IMR-90 (cell line): ENCODE data around the gene ATXN1. TPM values are rescaled to one million over a fixed set of nuclear protein-coding genes. Genes with fewer than 3 reads are reported as not detected.

Source experiments
- ATAC-seq: fragments of 200-7000 bp; cut with Tn5 transposase; 2 replicates; pipeline ENCODE4 v1.9.1; 2020; ENCODE audit warnings: low read depth, mild to moderate bottlenecking, moderate library complexity
- BruUV-seq: library from RNA; stranded (reverse); fragments of 400-500 nt; replicated peaks from 2 replicates; lab custom pipeline; 2021; lab: Mats Ljungman, UMichigan
- CTCF ChIA-PET: fragments of 300-600 bp; formaldehyde crosslinking; extraction: SDS; loops from one replicate; lab custom pipeline; 2021; ENCODE audit warnings: antibody characterized with exemption; lab: Yijun Ruan, JAX
- POLR2A ChIA-PET: fragments of 300-600 bp; sonication (Branson Sonifier 250); formaldehyde crosslinking; loops from one replicate; lab custom pipeline; 2022; ENCODE audit warnings: antibody characterized with exemption; ENCODE audit not compliant: unreplicated experiment; lab: Charles Lee
- DNase-seq: peaks from one replicate; pipeline ENCODE4 v3.0.0; 2013
- H2AFZ ChIP-seq: replicated peaks from 2 replicates; pipeline ENCODE3; 2013; ENCODE audit warnings: low read length, mild to moderate bottlenecking; ENCODE audit not compliant: poor library complexity
- H2AK5ac ChIP-seq: 2 replicates; pipeline ENCODE4 v1.6.1; 2013; ENCODE audit warnings: low read depth, low read length, inconsistent platforms
- H2AK9ac ChIP-seq: replicated peaks from 2 replicates; pipeline ENCODE3; 2013; ENCODE audit warnings: mild to moderate bottlenecking, low read depth, low read length, moderate library complexity; ENCODE audit not compliant: poor library complexity
- H2BK120ac ChIP-seq: 2 replicates; pipeline ENCODE4 v1.6.1; 2013; ENCODE audit warnings: low read depth, low read length, inconsistent platforms
- H2BK15ac ChIP-seq: 3 replicates; pipeline ENCODE4 v1.6.1; 2013; ENCODE audit warnings: low read depth, low read length, inconsistent platforms
- H2BK20ac ChIP-seq: 2 replicates; pipeline ENCODE4 v1.6.1; 2013; ENCODE audit warnings: low read depth, mild to moderate bottlenecking, inconsistent platforms, low read length, moderate library complexity
- H2BK5ac ChIP-seq: 2 replicates; pipeline ENCODE4 v1.6.1; 2013; ENCODE audit warnings: mild to moderate bottlenecking, low read depth, low read length, inconsistent platforms; ENCODE audit not compliant: poor library complexity, severe bottlenecking
- H3K14ac ChIP-seq: replicated peaks from 2 replicates; pipeline ENCODE4 v1.6.1; 2013; ENCODE audit warnings: low read depth, low read length, inconsistent platforms
- H3K18ac ChIP-seq: 2 replicates; pipeline ENCODE4 v1.6.1; 2013; ENCODE audit warnings: low read depth, low read length, control low read depth
- H3K23ac ChIP-seq: 2 replicates; pipeline ENCODE4 v1.6.1; 2013; ENCODE audit warnings: low read depth, low read length, inconsistent platforms
- H3K27ac ChIP-seq: 2 replicates; pipeline ENCODE4 v1.5.1; 2013; ENCODE audit warnings: mild to moderate bottlenecking, control low read depth, low read length; ENCODE audit not compliant: insufficient read depth
- H3K27me3 ChIP-seq: 2 replicates; pipeline ENCODE4 v1.6.1; 2013; ENCODE audit warnings: low read length; ENCODE audit not compliant: control insufficient read depth, insufficient read depth
- H3K36me3 ChIP-seq: 2 replicates; pipeline ENCODE4 v1.6.1; 2013; ENCODE audit warnings: low read length, mixed read lengths; ENCODE audit not compliant: control insufficient read depth, insufficient read depth
- H3K4ac ChIP-seq: 2 replicates; pipeline ENCODE4 v1.6.1; 2013; ENCODE audit warnings: low read depth, low read length, inconsistent platforms
- H3K4me1 ChIP-seq: 2 replicates; pipeline ENCODE4 v1.6.1; 2013; ENCODE audit warnings: low read length, mixed read lengths; ENCODE audit not compliant: control insufficient read depth, insufficient read depth
- H3K4me2 ChIP-seq: 2 replicates; pipeline ENCODE4 v1.6.1; 2013; ENCODE audit warnings: low read depth, mild to moderate bottlenecking, control low read depth, low read length, moderate library complexity
- H3K4me3 ChIP-seq: 2 replicates; pipeline ENCODE4 v1.5.1; 2013; ENCODE audit warnings: low read depth, mild to moderate bottlenecking, control low read depth, low read length, moderate library complexity; ENCODE audit not compliant: insufficient read depth
- H3K56ac ChIP-seq: 2 replicates; pipeline ENCODE4 v1.6.1; 2013; ENCODE audit warnings: low read length, inconsistent platforms; ENCODE audit not compliant: insufficient read depth; ENCODE audit errors: extremely low read depth
- H3K79me1 ChIP-seq, 2 experiments: 2 replicates each; pipeline ENCODE4 v1.6.1; 2013; ENCODE audit warnings: low read length in 2 of 2, inconsistent platforms in 1 of 2, low read depth in 1 of 2
- H3K9ac ChIP-seq: 2 replicates; pipeline ENCODE4 v1.6.1; 2013; ENCODE audit warnings: low read depth, low read length, control low read depth
- H3K9me1 ChIP-seq: 2 replicates; pipeline ENCODE4 v1.6.1; 2013; ENCODE audit warnings: low read length, inconsistent platforms; ENCODE audit not compliant: insufficient read depth
- H3K9me3 ChIP-seq: 2 replicates; pipeline ENCODE4 v1.6.1; 2013; ENCODE audit warnings: low read length; ENCODE audit not compliant: control insufficient read depth, insufficient read depth
- H4K20me1 ChIP-seq: 2 replicates; pipeline ENCODE4 v1.6.1; 2013; ENCODE audit warnings: low read length, inconsistent platforms; ENCODE audit not compliant: insufficient read depth
- H4K5ac ChIP-seq: 2 replicates; pipeline ENCODE4 v1.6.1; 2013; ENCODE audit warnings: mild to moderate bottlenecking, low read depth, low read length, control low read depth
- H4K8ac ChIP-seq, 2 experiments: 2 replicates each; pipeline ENCODE4 v1.6.1; 2013; ENCODE audit warnings: low read depth in 2 of 2, low read length in 2 of 2, control low read depth in 1 of 2, inconsistent platforms in 1 of 2
- H4K91ac ChIP-seq: 2 replicates; pipeline ENCODE4 v1.6.1; 2013; ENCODE audit warnings: low read depth, low read length, inconsistent platforms; ENCODE audit not compliant: insufficient read depth
- BHLHE40 ChIP-seq: fragments of 150-350 bp; IDR thresholded peaks from 2 replicates; pipeline ENCODE4 v1.6.1; 2016; ENCODE audit warnings: mild to moderate bottlenecking, low read depth, low read length
- CEBPB ChIP-seq: IDR thresholded peaks from 2 replicates; pipeline ENCODE4 v1.6.1; 2012; ENCODE audit warnings: low read depth, low read length, improper control_type of control experiment
- CTCF ChIP-seq: conservative IDR thresholded peaks from 2 replicates; pipeline ENCODE4 v1.5.1; 2012; ENCODE audit warnings: mild to moderate bottlenecking, low read depth, low read length, improper control_type of control experiment
- ELK1 ChIP-seq: fragments of 150-350 bp; IDR thresholded peaks from 2 replicates; pipeline ENCODE4 v1.6.1; 2016; ENCODE audit warnings: low read depth, mild to moderate bottlenecking, low read length, moderate library complexity, borderline replicate concordance
- MAFK ChIP-seq: IDR thresholded peaks from 2 replicates; pipeline ENCODE4 v1.6.1; 2012; ENCODE audit warnings: low read depth, low read length, improper control_type of control experiment
- MXI1 ChIP-seq: IDR thresholded peaks from 2 replicates; pipeline ENCODE4 v1.6.1; 2012; ENCODE audit warnings: low read depth, mild to moderate bottlenecking, low read length, moderate library complexity, borderline replicate concordance
- POLR2A ChIP-seq: IDR thresholded peaks from 2 replicates; pipeline ENCODE4 v1.6.1; 2012; ENCODE audit warnings: mild to moderate bottlenecking, low read depth, low read length
- RAD21 ChIP-seq: IDR thresholded peaks from 2 replicates; pipeline ENCODE4 v1.6.1; 2012; ENCODE audit warnings: low read length, improper control_type of control experiment
- RCOR1 ChIP-seq: IDR thresholded peaks from 2 replicates; pipeline ENCODE4 v1.6.1; 2012; ENCODE audit warnings: mild to moderate bottlenecking, low read length, improper control_type of control experiment; ENCODE audit not compliant: insufficient replicate concordance
- RFX5 ChIP-seq: IDR thresholded peaks from 2 replicates; pipeline ENCODE4 v1.8.0; 2012; ENCODE audit warnings: low read depth, mild to moderate bottlenecking, low read length, moderate library complexity
- USF2 ChIP-seq: fragments of 150-350 bp; IDR thresholded peaks from 2 replicates; pipeline ENCODE4 v1.6.1; 2017; ENCODE audit warnings: mild to moderate bottlenecking, antibody characterized with exemption, low read length, low read depth
- WGBS, 2 experiments: methylation state at CpG; one replicate each; pipeline versions ENCODE4 v1.1.5 to v1.1.7; 2013; ENCODE audit warnings: missing lambda C conversion rate in 2 of 2; ENCODE audit not compliant: insufficient read length in 1 of 2; ENCODE audit errors: extremely low coverage in 2 of 2; 5-methylcytosine and 5-hydroxymethylcytosine counted together
- dilution Hi-C: fragments of 300-500 bp; cut with HindIII; formaldehyde crosslinking; loops from one replicate; pipeline ENCODE4 v1.14.3; 2018; ENCODE audit warnings: low sequenced_read_pairs; ENCODE audit not compliant: unreplicated experiment
- in situ Hi-C: fragments of 300-500 bp; cut with MboI; formaldehyde crosslinking; loops from 3 replicates; pipeline ENCODE4 v1.14.3; 2019; ENCODE audit warnings: low sequenced_read_pairs, inconsistent platforms, mixed read lengths
- intact Hi-C: fragments of 100-400 bp; cut with micrococcal nuclease; formaldehyde crosslinking; loops from 2 replicates; pipeline ENCODE4 v1.10.0; 2022
- polyA plus RNA-seq, 3 experiments: library from polyadenylated mRNA; depleted of rRNA; stranded (reverse); fragments of >200 nt; gene quantifications; 2 replicates each; pipeline ENCODE4 v1.2.3, GENCODE V29; 2012; ENCODE audit warnings: low replicate concordance in 1 of 3
- total RNA-seq: library from RNA; depleted of rRNA; stranded (reverse); fragments of >200 nt; gene quantifications from 2 replicates; pipeline ENCODE4 v1.2.3, GENCODE V29; 2012

Gene ATXN1
- total and polyA plus RNA-seq, 2 of the 4 experiments (the other 2 are of a cell fraction): 7.3 to 11.1 TPM

- POLR2A ChIA-PET: no interaction called here
- H4K8ac ChIP-seq: no peak overlapping the region
- H3K14ac ChIP-seq: no peak overlapping the region
- H3K36me3 ChIP-seq: peaks cover 16% of the 10 kb centered on the region
- BruUV-seq: no TSS peak
- in situ Hi-C loops: no loop called here
- H4K91ac ChIP-seq: no peak overlapping the region
- DNase-seq (no peak), ATAC-seq (no peak)
- no peaks in the 10 kb centered on the region for H3K9me3 ChIP-seq
- no peak overlapping the region for H3K23ac ChIP-seq
- CTCF ChIA-PET: no interaction called here
- no peak overlapping the region for H3K27ac ChIP-seq
- no peaks in the 10 kb centered on the region for H3K27me3 ChIP-seq
- no peak overlapping the region for H3K4me3 ChIP-seq
- no peak overlapping the region for H4K5ac ChIP-seq
- H2AK9ac ChIP-seq: no peak overlapping the region
- no peak overlapping the region for H3K4me2 ChIP-seq
- H2BK15ac ChIP-seq: no peak overlapping the region
- no CpG with 5 or more reads among the region's 5 CpGs for WGBS, 2 experiments
- H2BK120ac ChIP-seq: no peak overlapping the region
- dilution Hi-C loops: no loop called here
- H3K4ac ChIP-seq: no peak overlapping the region
- H2BK5ac ChIP-seq: no peak overlapping the region
- no peak overlapping the region for H3K9ac ChIP-seq
- no peak for TF ChIP-seq USF2
- TF ChIP-seq RCOR1: no peak
- no peak for TF ChIP-seq ELK1
- no peak for TF ChIP-seq RFX5
- no peak for TF ChIP-seq CTCF
- no peak for TF ChIP-seq BHLHE40
- TF ChIP-seq RAD21: no peak
- TF ChIP-seq MAFK: no peak
- TF ChIP-seq POLR2A: no peak
- TF ChIP-seq CEBPB: no peak
- no peak for TF ChIP-seq MXI1
- no peak overlapping the region for H3K56ac ChIP-seq
- H3K18ac ChIP-seq: no peak overlapping the region
- H3K79me1 ChIP-seq: peaks cover 3 to 6% of the 10 kb centered on the region in 2 experiments; a peak in 2 of 4 replicates
- H2BK20ac ChIP-seq: no peak overlapping the region
- H3K9me1 ChIP-seq: peaks cover 4% of the 10 kb centered on the region; the same call in 1 of the 2 replicates
- intact Hi-C loops: no loop called here
- no peak overlapping the region for H2AK5ac ChIP-seq
- peaks cover 3% of the 10 kb centered on the region; the same call in 1 of the 2 replicates for H4K20me1 ChIP-seq
- H3K4me1 ChIP-seq: no peaks in the 10 kb centered on the region
- H2AFZ ChIP-seq: no peak overlapping the region
Observed at GRCh38 chr6:16648003-16648402, 113.3 kb downstream of the ATXN1 start.
